Measurements from ENCODE around the gene CHST12. TPM values are rescaled to one million over a fixed set of nuclear protein-coding genes. Genes with fewer than 3 reads are reported as not detected.

CHST12 gene
- total RNA-seq, 1 experiment from 2014 or later: 18.3 TPM

GRCh38 chr7:2445898-2446555 lies 42.6 kb downstream of the CHST12 start:
- ChIA-PET CTCF (no interaction called here), POLR2A (no interaction called here)
- H3K4me1 Mint-ChIP-seq: no peaks in the 10 kb centered on the region
- no peak overlapping the region for H3K4me3 Mint-ChIP-seq
- no peaks in the 10 kb centered on the region for H3K27me3 Mint-ChIP-seq (ENCODE audit: low read depth)
- H3K36me3 Mint-ChIP-seq: peaks cover 5% of the 10 kb centered on the region
- H3K27ac Mint-ChIP-seq: no peak overlapping the region
- ATAC-seq (no peak), DNase-seq (ENCODE audit: low spot score) (no peak)
- no peak for TF ChIP-seq ETV6 (CRISPR knock-in tag; IDR thresholded peaks at IDR 0.05)
- peaks cover 3% of the 10 kb centered on the region; the same call in 1 of the 2 replicates for H3K9me3 Mint-ChIP-seq

- ChIA-PET CTCF (interaction anchor here (1.2 kb wide), 1 partner anchor 15 kb away, joined by 8 read pairs; no protein-coding TSS in a partner anchor), POLR2A (no interaction called here)
- Mint-ChIP-seq H3K36me3 (peaks cover 5% of the 10 kb centered on the region), H3K4me3 (no peak overlapping the region), H3K27me3 (ENCODE audit: low read depth) (no peaks in the 10 kb centered on the region), H3K27ac (no peak overlapping the region), H3K9me3 (peaks cover 3% of the 10 kb centered on the region; the same call in 1 of the 2 replicates), H3K4me1 (no peaks in the 10 kb centered on the region)
- no peak for DNase-seq (ENCODE audit: low spot score)
- no peak for TF ChIP-seq HMGA2 (CRISPR knock-in tag; IDR thresholded peaks at IDR 0.05)
- TF ChIP-seq HMGXB4 (CRISPR knock-in tag; IDR thresholded peaks at IDR 0.05): no peak
- TF ChIP-seq AFF4 (CRISPR knock-in tag; IDR thresholded peaks at IDR 0.05; ENCODE audit: borderline replicate concordance): no peak
- TF ChIP-seq ELF4 (CRISPR knock-in tag; IDR thresholded peaks at IDR 0.05; ENCODE audit: low read depth): no peak
- no peak for TF ChIP-seq RELA (CRISPR knock-in tag; IDR thresholded peaks at IDR 0.05; ENCODE audit: borderline replicate concordance)
- no peak for TF ChIP-seq ZNF219 (CRISPR knock-in tag; IDR thresholded peaks at IDR 0.05; ENCODE audit: borderline replicate concordance)
- TF ChIP-seq PRRX2 (CRISPR knock-in tag; IDR thresholded peaks at IDR 0.05): no peak
- TF ChIP-seq TP53 (CRISPR knock-in tag; IDR thresholded peaks at IDR 0.05): no peak
- no peak for TF ChIP-seq GRHL2 (CRISPR knock-in tag; IDR thresholded peaks at IDR 0.05; ENCODE audit: insufficient replicate concordance, severe bottlenecking)
- no peak for TF ChIP-seq ZBTB43 (CRISPR knock-in tag; IDR thresholded peaks at IDR 0.05)
- no peak for TF ChIP-seq USF2 (CRISPR knock-in tag; IDR thresholded peaks at IDR 0.05)
- TF ChIP-seq ETV6 (CRISPR knock-in tag; IDR thresholded peaks at IDR 0.05): no peak
- no peak for TF ChIP-seq ESRRA (CRISPR knock-in tag; IDR thresholded peaks at IDR 0.05; ENCODE audit: borderline replicate concordance)
- TF ChIP-seq ZNF281 (CRISPR knock-in tag; IDR thresholded peaks at IDR 0.05): no peak
- no peak for TF ChIP-seq TEAD4 (CRISPR knock-in tag; IDR thresholded peaks at IDR 0.05)
- no peak for TF ChIP-seq FOXP4 (CRISPR knock-in tag; IDR thresholded peaks at IDR 0.05)
- TF ChIP-seq NFE2L1 (CRISPR knock-in tag; IDR thresholded peaks at IDR 0.05): no peak
- TF ChIP-seq JAZF1 (CRISPR knock-in tag; IDR thresholded peaks at IDR 0.05): no peak
- TF ChIP-seq ZNF512 (CRISPR knock-in tag; IDR thresholded peaks at IDR 0.05; ENCODE audit: borderline replicate concordance): no peak
- no peak for ATAC-seq
Measured at GRCh38 chr7:2446676-2447075, 43.3 kb downstream of the CHST12 start.

All from WTC11 (cell line).